Osteocyte (in vitro differentiated cells): Measurements from ENCODE around the gene SLC11A1. TPM values are rescaled to one million over a fixed set of nuclear protein-coding genes. Genes with fewer than 3 reads are reported as not detected.

Experiments used
- DNase-seq: peaks from one replicate; pipeline ENCODE4 v3.0.0; 2021; ENCODE audit warnings: mixed read lengths; ENCODE audit not compliant: unreplicated experiment; ENCODE audit errors: extremely low spot score
- H3K27ac Mint-ChIP-seq: one replicate; pipeline ENCODE4 v1.8.0; 2021; ENCODE audit warnings: mild to moderate bottlenecking, mixed read lengths; ENCODE audit not compliant: unreplicated experiment
- H3K27me3 Mint-ChIP-seq: one replicate; pipeline ENCODE4 v1.8.0; 2021; ENCODE audit warnings: mixed read lengths; ENCODE audit not compliant: unreplicated experiment
- H3K36me3 Mint-ChIP-seq: one replicate; pipeline ENCODE4 v1.8.0; 2021; ENCODE audit warnings: mixed read lengths; ENCODE audit not compliant: unreplicated experiment
- H3K4me1 Mint-ChIP-seq: one replicate; pipeline ENCODE4 v1.8.0; 2021; ENCODE audit warnings: mixed read lengths; ENCODE audit not compliant: unreplicated experiment
- H3K4me3 Mint-ChIP-seq: one replicate; pipeline ENCODE4 v1.8.0; 2021; ENCODE audit warnings: mild to moderate bottlenecking, moderate library complexity, mixed read lengths; ENCODE audit not compliant: unreplicated experiment
- H3K9me3 Mint-ChIP-seq: one replicate; pipeline ENCODE4 v1.8.0; 2021; ENCODE audit warnings: mixed read lengths; ENCODE audit not compliant: unreplicated experiment
- CTCF ChIP-seq: fragments of 200-600 bp; sonication (generic); IDR thresholded peaks from 2 replicates; pipeline ENCODE4 v1.5.0; 2021; ENCODE audit warnings: antibody characterized with exemption, mild to moderate bottlenecking, moderate library complexity
- total RNA-seq: library from RNA; stranded (reverse); gene quantifications from 2 replicates; pipeline ENCODE4 v1.2.1, GENCODE V29; 2021

SLC11A1 gene
- total RNA-seq, 1 donor from 2014 or later = 0.16 TPM

GRCh38 chr2:218399391-218400166 is 17.5 kb downstream of the SLC11A1 start, which contains the start of gene CTDSP1:
TSS of gene CTDSP1 (plus strand) at chr2:218399868. CDS start at chr2:218400091, 223 bp downstream.
- DNase-seq = peak; percentile 98

GRCh38 chr2:218400167-218400929 is 18.3 kb downstream of the SLC11A1 start:
- DNase-seq = no peak
- peaks cover 14% of the 10 kb centered on the region for H3K36me3 Mint-ChIP-seq
- peaks cover 42% of the 10 kb centered on the region for H3K4me1 Mint-ChIP-seq
- no peaks in the 10 kb centered on the region for H3K9me3 Mint-ChIP-seq
- peak overlapping the region; percentile 89 for H3K27ac Mint-ChIP-seq
- peak overlapping the region; percentile 94 for H3K4me3 Mint-ChIP-seq
- TF ChIP-seq CTCF = no peak
- no peaks in the 10 kb centered on the region for H3K27me3 Mint-ChIP-seq

More at GRCh38 chr2:218399391-218400166, 17.5 kb downstream of the SLC11A1 start, which contains the start of gene CTDSP1:
- Mint-ChIP-seq H3K27me3 (no peaks in the 10 kb centered on the region), H3K4me1 (peaks cover 36% of the 10 kb centered on the region), H3K9me3 (no peaks in the 10 kb centered on the region), H3K36me3 (peaks cover 14% of the 10 kb centered on the region), H3K27ac (peak within 1 kb of the TSS; percentile 89), H3K4me3 (peak within 1 kb of the TSS; percentile 94)
- peak; percentile 17 for TF ChIP-seq CTCF

GRCh38 chr2:218400930-218401881 is 19.1 kb downstream of the SLC11A1 start:
- H3K4me1 Mint-ChIP-seq = peaks cover 45% of the 10 kb centered on the region
- peak overlapping the region; percentile 18 for H3K27ac Mint-ChIP-seq
- peak overlapping the region; percentile 94 for H3K4me3 Mint-ChIP-seq
- H3K36me3 Mint-ChIP-seq = peaks cover 14% of the 10 kb centered on the region
- no peak for DNase-seq
- H3K27me3 Mint-ChIP-seq = no peaks in the 10 kb centered on the region
- no peaks in the 10 kb centered on the region for H3K9me3 Mint-ChIP-seq
- TF ChIP-seq CTCF = no peak

- no peak for DNase-seq
- Mint-ChIP-seq H3K4me3 (peak overlapping the region; percentile 94), H3K4me1 (peaks cover 47% of the 10 kb centered on the region), H3K36me3 (peaks cover 14% of the 10 kb centered on the region), H3K27ac (peak overlapping the region; percentile 18), H3K27me3 (no peaks in the 10 kb centered on the region), H3K9me3 (no peaks in the 10 kb centered on the region)
- no peak for TF ChIP-seq CTCF
Measured at GRCh38 chr2:218401890-218402289, 19.8 kb downstream of the SLC11A1 start.
